ENCODE data around the gene PRELP.
"Not testable (repeated sequence)": the region's sequence is repeated elsewhere in the genome, so short reads cannot be mapped to it uniquely, and the experiment has no call there.

PRELP gene

DNA sequence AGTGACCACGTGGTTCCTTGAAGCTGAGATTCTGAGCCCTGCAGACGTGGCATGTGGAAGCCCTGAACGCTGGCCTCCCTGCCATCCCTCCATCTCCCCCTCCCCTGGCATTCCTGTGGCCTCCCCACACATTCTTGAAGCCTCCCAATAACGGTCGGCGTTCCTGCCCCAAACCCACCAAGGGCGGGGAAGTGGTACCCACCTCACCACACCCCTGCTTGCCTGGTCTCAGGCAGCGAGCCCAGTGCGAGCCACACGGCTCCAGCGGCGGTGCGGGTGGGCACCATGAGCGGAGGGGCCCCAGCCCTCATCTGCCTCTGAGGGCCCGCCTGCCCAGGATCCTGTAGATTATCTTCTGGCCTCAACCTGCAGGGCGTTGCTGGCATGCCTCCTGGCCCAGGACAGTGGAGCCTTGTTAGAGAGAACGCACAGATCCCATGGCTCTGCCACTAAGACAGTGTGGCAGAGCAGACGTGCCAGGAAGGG is 20.6 kb upstream of the PRELP start:
- no peak for DNase-seq

DNA sequence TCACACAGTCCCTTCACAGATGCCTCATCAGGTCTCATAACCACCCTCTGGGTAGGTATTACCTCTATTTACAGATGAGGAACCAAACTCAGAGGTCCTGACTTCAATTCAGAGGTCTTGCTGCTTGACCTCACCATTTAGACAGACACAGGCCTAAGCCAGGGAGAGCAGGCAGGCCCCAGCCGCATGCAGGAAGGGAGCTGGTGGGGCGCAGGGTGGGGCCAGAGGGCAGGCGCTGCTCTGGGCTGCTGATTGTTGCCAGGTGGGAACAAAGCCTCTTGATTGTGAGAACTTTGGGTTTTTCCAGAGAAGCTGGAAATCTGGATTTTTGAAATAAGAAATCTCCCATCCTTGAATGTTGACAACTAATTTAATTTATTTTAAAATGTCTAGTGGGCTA is 19.9 kb upstream of the PRELP start:
- DNase-seq, result no peak

- no peak for DNase-seq
Observed at GRCh38 chr1:203456577-203456976, 19.0 kb upstream of the PRELP start.

GRCh38 chr1:203458078-203458477 is 17.5 kb upstream of the PRELP start:
- no peak for DNase-seq

DNA sequence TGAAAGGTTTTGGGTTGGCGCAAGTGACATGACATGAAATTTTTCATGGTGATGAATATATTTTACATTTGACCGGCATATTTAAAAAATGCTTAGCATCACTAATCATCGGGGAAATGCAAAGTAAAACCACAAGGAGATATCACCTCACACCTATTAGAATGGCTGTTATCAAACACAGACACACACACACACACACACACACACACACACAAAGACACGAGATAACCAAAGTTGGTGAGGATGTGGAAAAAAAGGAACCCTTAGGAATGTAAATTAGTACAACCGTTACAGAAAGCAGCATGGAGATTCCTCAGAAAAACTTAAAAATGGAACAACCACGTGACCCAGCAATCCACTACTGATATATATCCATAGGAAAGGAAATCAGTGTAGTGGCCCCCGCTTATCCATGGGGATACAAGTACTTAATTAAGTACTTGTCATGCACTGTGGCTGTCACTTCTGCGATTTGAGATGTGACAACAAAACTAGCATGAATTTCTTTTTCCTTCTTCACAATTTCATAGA is 15.9 kb upstream of the PRELP start:
- no peak for DNase-seq

DNA sequence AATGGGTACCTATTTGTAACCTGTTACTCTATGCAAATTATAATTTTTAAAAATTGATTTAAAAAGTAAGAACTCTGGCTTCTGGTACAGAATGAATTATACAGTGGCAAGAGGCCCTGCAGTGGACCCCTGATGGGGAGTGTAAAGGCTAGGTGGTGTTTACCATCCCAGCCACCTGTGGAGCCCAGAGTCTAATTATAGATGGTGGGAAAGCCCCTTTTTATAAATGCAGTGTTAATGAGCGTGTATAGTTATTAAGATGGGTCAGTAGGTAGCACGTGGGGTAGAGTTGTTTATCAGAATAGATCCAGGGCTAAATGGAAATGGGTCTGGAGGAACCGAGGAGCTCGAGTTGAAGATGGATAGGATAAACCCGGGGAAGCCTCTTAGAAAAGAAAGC is 13.9 kb upstream of the PRELP start:
- no peak for DNase-seq

DNA sequence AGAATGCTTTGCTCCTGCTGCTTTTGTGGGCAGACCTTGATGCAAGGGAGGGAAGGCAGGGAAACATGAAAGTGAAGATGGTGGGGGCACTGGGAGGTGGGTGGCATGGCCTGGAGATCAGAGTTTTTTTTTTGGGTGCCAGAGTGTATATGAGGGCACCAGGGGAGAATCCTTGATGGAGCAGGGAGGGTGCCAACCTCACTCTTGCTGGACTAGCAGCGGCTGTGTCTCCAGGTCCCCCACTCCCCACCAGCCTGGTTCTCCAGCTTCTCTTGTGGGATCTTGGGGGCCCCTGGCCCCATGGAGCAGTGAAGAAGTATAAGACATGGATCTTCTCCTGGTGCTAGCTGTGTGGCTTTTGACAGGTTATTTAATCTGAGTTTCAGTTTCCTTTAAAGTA is 13.5 kb upstream of the PRELP start:
- no peak for DNase-seq

GRCh38 chr1:203462878-203463277 is 12.7 kb upstream of the PRELP start:
- no peak for DNase-seq

- DNase-seq, result no peak
Observed at GRCh38 chr1:203463469-203464062, 12.0 kb upstream of the PRELP start.

DNA sequence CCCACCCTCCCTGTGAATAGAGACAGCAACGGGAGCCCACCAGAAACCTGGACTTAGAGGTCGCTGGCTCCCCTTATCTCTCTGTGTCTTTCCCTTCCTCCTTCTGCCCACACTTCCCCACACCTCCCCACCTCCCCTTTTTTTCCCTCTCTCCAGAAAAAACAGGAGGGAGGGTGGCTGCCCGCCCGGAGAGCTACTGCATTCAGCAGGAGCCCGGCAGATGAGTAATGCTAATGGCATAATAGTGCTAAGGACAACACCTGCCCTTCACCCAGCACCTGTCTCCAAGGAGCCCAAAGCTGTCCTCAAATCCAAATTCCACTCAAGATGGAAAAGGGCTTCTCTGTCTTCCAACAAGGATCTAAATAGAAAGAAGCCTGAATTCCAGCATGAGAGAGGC is 11.4 kb upstream of the PRELP start:
- no peak for DNase-seq

GRCh38 chr1:203464743-203465142 is 10.9 kb upstream of the PRELP start:
- no peak for DNase-seq

- no peak for DNase-seq
Observed at GRCh38 chr1:203465146-203465798, 10.3 kb upstream of the PRELP start.

DNA sequence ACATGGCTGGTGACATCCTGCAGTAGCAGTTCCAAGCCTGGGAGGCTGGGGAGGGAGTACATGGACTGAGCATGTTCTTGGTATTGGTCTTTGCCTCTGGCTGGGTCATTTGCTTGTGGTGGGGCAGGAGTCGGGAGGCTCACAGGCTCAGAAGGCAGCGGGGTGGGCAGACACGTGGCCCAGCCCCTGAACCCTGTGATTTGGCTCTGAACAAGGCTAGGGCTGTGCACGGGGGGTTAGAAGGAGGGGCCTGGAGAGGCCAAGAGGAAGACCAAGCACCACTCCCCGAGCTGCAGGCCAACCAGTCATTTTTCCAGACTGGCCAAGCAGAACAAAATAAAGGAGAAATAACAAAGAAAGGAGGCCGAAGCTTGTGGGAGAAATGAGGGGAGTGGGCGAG is 9.7 kb upstream of the PRELP start:
- no peak for DNase-seq

DNA sequence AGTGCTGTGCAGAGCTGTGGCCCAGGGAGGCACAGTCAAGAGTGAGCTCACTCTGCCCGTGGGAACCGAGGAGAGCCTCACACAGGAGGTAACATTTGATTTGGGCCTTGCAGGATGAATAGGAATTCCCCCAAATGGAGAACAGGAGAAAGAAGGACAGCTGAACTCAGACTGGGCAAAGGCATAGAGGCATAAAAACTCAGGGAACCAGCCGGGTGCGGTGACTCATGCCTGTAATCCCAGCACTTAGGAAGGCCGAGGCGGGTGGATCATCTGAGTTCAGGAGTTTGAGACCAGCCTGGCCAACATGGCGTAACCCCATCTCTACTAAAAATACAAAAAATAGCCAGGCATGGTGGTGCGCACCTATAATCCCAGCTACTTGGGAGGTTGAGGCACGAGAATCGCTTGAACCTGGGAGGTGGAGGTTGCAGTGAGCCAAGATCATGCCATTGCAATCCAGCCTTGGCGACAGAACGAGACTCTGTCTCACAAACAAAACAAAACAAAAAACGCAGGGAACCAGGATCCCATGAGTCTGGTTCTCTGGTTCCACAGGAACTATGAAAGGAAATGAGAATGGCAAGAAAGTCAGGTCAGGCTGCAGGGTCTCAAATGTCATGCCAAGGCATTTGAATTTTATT is 8.6 kb upstream of the PRELP start:
- DNase-seq, result not testable (repeated sequence)

DNA sequence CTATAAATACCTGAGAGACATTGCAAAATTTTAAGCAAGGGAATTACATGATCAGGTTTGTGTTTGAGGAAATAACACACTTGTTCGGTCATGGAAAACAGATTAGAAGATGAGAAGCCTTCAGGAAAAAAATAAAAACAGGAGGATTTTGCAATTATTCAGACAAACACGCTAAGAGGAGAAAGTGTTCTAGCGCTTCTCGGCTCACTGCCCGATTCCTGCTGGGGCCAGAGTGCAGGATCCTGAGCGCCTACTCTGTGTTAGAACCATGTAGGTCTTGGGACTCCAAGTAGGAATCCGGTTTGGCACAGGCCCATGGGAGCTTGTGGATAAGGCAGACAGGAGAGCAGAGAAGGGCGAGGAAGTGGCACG is 8.1 kb upstream of the PRELP start:
- DNase-seq, result no peak

DNA sequence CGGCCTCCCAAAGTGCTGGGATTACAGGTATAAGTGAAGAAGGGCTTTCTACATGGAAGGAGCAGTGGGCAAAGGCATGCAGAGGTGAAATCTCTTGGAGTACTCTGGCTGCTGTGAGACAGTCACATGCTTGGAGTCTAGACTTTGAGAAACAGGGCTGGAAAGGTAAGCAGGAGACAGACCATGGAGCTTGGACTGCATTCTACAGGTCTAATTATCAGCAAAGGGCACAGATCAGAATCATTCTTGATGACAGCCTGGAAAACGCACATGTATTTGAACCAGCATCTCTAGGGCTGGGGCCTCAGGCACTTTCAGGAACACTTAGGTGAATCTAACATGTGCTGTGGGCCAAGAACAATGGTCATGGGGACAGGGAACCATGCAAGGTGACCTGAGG is 7.3 kb upstream of the PRELP start:
- no peak for DNase-seq

GRCh38 chr1:203470240-203470639 is 5.4 kb upstream of the PRELP start:
- no peak for DNase-seq

DNA sequence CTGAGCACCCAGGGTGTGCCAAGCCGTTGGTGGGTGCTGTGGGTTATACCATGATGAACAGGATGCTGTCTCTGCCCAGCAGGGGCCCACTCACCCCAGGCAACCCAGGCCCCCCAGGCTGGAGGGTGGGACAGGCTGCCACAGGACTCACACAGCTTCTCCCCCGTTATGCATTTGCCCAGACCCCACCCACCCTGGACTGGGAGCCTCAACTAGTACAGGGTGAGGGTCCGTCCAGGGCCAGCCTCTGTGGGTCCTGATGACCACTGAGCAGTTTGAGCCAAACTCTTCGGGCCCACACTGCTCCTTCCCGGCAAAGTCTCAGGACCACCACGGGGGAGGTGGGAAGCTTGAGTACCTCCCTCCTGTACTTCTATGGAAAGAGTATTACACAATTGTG is 3.8 kb upstream of the PRELP start:
- DNase-seq, result no peak

GRCh38 chr1:203473281-203473680 is 2.3 kb upstream of the PRELP start:
- DNase-seq, result no peak

DNA sequence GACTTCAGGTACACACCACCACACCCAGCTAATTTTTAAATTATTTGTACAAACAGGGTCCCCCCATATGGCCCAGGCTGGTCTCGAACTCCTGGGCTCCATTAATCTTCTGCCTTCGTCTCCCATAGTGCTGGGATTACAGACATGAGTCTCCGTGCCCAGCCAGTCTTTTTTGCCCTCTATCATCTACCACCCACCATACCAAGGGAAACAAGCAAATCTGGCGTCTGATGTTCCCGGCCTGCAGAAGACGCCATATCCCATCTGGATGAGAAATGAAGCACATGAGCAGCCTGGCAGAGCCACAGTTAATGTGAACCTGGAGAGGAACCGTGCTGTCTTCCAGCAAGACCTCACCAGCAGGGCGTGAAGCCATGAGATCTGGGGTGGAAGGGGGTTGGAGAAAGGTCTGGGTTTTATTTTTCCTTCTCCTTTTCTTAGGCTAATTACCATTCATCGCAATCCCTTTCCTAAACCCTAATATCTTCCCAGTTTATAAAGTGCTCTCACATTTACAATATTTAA is 1.8 kb upstream of the PRELP start:
- no peak for DNase-seq

- no peak for DNase-seq
Observed at GRCh38 chr1:203476216-203476814, 709 bp downstream of the PRELP start.

DNA sequence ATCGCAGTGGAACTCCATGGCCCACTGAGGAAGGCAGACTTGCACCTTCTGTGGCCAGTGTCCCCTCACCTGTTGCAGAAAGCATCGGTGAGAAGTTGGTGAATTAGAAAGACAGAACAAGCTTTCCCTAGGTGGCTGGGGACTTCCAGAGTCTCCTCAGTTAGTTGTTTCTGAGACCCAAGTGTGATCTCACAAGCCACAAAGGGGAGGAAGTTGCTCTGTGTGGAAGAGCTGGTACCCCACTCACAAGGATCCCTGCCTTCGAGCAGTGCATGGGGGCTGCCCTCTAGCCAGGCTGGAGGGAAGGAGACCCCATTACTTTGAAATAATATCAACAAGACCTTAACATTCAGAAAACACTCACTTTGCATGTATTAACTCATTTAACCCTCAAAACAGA is 2.1 kb downstream of the PRELP start:
- no peak for DNase-seq

DNA sequence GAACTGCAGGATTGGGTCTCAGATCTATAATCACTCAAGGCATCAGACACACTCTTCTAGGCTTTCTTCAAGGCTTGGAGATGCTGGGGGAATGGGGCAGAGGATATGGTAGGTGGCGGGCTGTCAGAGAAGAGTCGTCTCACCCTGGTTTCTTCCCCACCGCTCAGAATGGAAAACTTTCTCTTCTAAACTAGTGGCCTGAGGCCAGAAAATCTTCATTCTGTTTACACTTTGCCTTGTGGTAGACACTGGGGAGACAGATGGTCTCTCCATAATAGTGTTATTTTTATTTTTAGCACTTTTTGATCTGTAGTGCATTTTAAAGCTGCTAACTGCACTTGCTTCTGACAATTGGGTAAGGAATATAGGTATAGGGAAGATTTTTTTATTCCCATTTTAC is 2.6 kb downstream of the PRELP start:
- no peak for DNase-seq

GRCh38 chr1:203478986-203479385 is 3.4 kb downstream of the PRELP start:
- no peak for DNase-seq

All from T-helper 1 cell (primary cell).